NCI-H526 treated with DMSO at 0.1 percent for 48 hours (cell line): Measurements from ENCODE around the gene NOXO1.
A peak's percentile ranks its signal among the peaks of the same experiment; 100 is the strongest.
"Not testable (repeated sequence)": the region's sequence is repeated elsewhere in the genome, so short reads cannot be mapped to it uniquely, and the experiment has no call there.

Source experiments
- DNase-seq: peaks from one replicate; lab custom pipeline; 2025; lab: John Stamatoyannopoulos, UW

The NOXO1 gene

GRCh38 chr16:1941162-1942046 lies 39.9 kb downstream of the NOXO1 start:
- peak; percentile 4 for DNase-seq

DNA sequence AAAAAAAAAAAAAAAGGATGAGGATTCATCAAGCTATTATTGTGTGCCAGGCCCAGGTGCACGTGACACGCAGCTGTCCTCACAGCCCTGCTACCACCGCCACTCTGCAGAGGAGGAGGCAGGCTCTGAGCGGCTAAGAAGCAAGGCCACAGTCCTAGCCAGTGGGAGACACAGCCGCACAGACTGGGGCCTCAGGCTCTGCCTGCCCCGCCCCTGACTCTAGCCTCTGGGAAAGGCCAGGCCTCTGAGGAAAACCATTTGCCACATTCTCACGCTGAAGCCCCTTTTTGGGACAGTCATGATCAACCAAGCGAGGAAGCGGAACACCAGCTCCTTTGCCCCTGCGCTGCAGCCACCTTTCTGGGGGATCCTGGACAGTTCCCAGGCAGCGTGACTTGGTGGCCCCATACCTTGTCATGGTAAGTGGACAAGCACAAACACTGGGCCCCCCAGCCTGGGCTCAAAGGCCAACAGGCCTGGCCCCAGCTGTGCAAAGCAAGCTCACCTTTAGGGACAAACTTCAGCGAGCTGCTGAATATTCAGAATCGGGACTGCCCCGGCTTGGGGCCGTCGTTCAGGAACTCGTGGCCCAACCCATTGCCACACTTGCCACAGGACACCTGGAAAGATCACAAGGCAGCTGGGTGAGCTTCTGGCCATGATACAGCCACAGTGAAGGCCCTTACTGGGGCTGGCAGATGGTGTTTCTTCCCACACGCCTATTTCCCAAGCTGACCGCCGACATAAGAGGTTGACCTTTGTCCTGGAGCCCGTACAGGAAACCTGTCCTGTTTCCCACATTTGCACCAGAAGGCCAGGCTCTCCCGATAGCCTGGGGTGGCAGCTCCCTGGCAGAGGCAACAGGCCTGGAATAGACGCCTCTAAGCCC lies 40.8 kb downstream of the NOXO1 start:
- no peak for DNase-seq

- DNase-seq, result not testable (repeated sequence)
Observed at GRCh38 chr16:1939833-1940232, 41.4 kb downstream of the NOXO1 start.

GRCh38 chr16:1938910-1939309 lies 42.4 kb downstream of the NOXO1 start:
- no peak for DNase-seq

DNA sequence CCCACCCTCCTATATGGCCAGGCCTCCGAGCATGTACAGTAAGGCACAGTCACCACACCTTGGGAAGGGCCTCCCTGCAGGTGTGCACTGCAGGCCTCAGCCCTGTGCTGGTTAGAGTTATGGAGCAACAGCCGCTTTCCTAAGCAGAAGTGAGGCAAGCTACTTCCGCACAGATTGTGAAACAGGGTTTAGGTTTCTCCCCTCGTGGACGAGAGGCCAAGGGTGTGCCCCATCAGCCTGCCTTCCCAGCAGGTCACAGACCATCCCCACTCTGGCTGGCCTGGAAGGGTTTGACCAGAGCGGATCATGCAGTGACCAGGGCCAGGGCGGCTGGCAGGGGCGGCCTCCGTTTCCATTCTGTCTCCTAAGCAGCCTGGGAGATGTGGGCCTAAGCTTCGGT lies 43.0 kb downstream of the NOXO1 start:
- DNase-seq, result no peak

DNA sequence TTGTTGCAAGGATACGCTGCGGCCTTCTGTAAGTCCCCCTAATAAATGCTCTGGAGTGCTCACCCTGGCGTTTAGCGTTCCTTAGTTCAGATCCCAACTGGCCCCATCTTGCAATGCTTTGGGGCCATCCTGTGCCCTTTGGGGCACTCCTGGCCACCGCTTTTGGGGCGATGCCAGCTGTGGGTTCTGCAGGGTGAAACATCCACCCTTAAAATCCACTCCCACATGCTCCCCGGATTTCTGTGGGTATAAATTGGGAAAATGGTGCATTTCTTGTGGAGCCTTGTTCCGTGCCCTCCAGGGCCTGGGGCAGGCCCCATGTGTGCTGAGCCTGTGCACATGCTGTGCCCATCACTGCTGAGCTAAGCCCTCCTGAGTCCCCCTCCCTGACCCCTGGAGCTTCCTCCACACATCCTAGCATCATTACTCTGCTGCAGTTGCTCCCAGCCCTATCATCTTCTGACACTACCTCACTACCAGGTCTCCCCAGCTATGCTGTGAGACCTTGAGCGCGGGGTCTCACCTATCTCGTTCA lies 44.3 kb downstream of the NOXO1 start:
- no peak for DNase-seq

GRCh38 chr16:1933097-1933661 lies 48.1 kb downstream of the NOXO1 start:
- DNase-seq, result no peak

DNA sequence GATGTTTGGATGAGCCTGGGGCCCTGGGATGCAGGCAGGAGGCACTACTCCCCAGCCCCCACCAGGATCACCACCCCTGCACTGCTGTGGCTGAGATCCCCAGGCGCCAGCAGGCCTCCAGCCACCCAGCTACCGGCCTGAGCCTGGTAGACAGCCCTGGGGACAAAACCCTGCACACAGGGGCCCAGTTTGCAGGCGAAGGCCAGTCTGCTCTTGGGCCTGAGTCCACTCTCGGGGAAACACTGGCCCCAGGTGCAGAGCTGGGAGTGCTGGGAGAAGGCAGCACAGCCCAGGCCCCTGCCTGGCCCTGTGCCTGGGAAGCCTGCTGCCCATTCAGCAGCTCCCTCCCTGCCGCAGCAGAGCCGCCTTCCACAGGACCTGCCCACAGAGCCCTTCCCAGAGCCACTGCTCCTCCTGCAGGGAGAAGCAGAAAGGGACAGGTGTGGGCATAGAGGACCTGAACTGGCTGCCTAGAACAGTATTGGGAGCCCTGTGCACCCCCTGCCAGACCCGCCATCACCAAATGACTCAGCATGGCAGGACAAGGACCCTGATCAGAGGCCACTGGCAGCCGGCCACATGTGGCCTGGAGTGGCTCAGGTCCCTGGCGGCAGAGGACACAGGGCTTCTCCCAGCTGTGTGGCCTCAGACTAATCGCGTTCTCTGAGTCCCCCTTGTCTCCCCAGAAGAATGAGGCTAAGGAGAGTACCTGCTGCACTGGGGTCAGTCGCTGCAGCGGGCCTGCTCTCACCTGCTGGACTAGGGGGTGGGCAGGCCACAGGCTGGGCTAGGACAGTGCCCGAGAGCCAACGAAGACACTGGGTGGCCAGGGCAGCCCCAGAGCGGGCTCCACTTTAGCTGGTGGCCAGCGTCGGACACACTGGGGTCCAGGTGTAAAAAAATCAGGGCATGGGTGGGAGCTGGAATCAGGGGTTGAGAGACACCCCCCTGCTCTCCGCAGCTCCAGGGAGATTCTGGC lies 48.9 kb downstream of the NOXO1 start:
- DNase-seq, result no peak

DNA sequence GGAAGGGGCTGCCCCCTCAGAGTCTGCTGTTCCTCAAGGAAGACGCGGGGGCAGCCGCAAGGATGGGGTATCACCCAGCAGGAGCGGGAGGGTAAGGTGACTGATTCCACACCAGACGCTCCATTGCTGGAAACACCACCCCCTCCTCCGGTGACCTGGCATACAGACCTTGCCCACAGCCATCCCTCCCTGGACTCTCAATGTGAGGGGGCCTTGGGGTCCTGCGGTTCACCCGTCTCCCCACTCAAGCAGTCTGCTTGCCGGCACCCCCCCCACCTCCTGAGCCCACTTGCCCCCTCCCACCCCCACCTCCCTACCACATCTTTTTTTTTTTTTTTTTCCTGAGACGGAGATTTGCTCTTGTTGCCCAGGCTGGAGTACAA lies 50.9 kb downstream of the NOXO1 start:
- no peak for DNase-seq

DNA sequence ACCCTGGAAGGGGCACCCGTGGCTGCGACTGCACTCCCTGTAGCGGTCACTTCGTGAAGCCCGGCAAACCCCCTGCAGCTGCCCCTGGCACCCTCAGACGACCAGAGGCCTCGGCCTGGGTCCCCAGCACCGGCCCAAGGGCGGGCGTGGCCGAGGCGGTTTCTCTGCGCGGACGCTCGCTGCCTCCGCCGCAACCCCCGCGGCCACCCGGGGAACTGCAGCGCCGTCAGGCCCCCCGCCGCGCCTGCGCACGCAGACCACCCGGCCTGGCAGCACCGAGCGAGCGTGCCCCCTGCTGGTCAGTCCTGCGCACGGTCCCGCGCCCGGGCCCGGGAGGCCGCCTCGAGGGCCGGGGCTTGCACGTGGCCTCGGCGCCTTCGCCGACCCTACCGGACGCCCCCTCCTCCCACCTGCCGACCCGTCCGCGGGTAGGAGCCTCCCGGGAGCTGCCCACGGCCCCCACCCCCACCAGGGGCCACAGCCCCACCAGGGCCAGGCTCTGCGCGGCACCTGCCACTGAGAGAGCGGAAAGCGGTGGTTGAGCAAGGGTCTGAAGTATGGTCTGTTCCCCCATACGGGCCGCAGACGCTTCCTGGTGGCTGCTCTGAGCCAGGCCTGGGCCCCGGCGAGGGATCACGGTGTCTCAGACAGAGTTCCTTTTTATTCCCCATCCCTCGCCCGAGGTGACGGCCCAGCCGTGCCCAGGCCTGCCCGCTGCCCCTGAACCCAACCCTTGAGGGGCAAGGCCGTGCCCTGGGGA lies 51.5 kb downstream of the NOXO1 start:
- DNase-seq, result peak; percentile 11

DNA sequence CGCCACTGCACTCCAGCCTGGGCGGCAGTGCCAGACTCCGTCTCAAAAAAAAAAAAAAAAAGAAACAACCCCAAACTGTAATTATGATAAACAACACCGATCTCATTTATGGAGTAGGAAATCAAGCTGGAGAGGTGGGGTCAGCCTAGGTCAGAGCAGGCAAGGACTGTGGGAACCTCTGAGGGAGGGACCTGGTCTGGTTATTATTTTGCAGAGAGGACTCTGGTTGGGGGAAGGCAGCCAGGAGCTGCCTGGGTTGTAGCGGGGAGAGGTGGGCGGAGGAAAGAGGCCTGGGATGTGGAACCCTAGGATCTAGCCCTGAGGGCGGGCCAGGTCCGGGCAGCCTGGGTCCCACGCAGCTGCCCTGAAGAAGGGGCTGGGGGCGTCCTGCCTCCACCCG lies 52.2 kb downstream of the NOXO1 start:
- DNase-seq, result no peak
